Mesothelial cell of epicardium (in vitro differentiated cells): ENCODE data around the gene SYK. TPM values are rescaled to one million over a fixed set of nuclear protein-coding genes. Genes with fewer than 3 reads are reported as not detected.

ENCODE experiments used
- DNase-seq, 2 experiments: peaks; one replicate each; pipeline ENCODE4 v3.0.0; 2021; ENCODE audit warnings: low spot score in 2 of 2; ENCODE audit not compliant: unreplicated experiment in 2 of 2
- H3K27ac Mint-ChIP-seq: 2 replicates; pipeline ENCODE4 v1.8.0; 2021; ENCODE audit warnings: mixed read lengths
- H3K27me3 Mint-ChIP-seq: 2 replicates; pipeline ENCODE4 v1.8.0; 2021; ENCODE audit warnings: low read depth, mixed read lengths
- H3K36me3 Mint-ChIP-seq: 2 replicates; pipeline ENCODE4 v1.8.0; 2021; ENCODE audit warnings: mixed read lengths
- H3K4me1 Mint-ChIP-seq: 2 replicates; pipeline ENCODE4 v1.8.0; 2021; ENCODE audit warnings: mixed read lengths
- H3K4me3 Mint-ChIP-seq: 2 replicates; pipeline ENCODE4 v1.8.0; 2021; ENCODE audit warnings: mild to moderate bottlenecking, moderate library complexity, mixed read lengths
- H3K9me3 Mint-ChIP-seq: 2 replicates; pipeline ENCODE4 v1.8.0; 2021; ENCODE audit warnings: mixed read lengths
- total RNA-seq: library from RNA; stranded (reverse); gene quantifications from 3 replicates; pipeline ENCODE4 v1.2.1, GENCODE V29; 2021
- TF ChIP-seq, protein P1 (sequence below): fragments of 200-600 bp; sonication (generic); IDR thresholded peaks from one replicate; pipeline ENCODE4 v1.5.0; 2021; ENCODE audit warnings: antibody characterized with exemption; ENCODE audit not compliant: unreplicated experiment

The SYK gene
- total RNA-seq, 1 donor from 2014 or later = 3.8 TPM

DNA sequence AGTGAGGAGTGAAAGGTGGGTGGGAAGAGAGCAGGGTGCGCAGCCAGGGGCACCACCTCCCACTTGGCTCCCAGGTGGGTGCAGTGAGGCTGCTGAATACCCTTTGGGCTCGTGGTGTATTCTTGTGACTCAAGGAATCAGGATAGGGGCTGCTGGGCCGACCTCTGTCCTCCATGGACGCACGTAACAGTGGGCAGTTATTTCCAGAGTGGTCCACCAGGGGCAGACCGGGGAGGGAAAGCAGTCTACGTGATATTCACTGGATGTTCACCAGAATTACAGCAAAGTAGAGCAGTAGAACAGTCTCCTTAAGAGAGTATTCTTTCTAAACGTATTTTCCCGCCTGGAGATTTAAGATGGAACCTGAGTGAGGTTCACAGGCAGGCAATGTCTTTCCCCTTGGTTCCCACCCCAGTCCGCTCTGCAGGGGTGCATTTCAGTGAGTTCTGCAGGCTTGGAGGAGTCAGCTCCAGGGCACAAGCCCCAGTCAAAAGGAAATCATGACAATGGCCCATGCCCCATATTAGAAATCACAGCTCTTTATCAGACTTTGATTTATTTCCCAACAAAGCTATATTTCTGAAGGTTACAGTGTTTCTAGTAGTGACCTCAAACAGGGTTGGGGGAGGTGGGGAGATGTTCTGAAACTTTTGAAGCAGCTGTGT lies 88.7 kb downstream of the SYK start:
- Mint-ChIP-seq H3K4me3 (no peak overlapping the region), H3K4me1 (peaks cover 7% of the 10 kb centered on the region), H3K27ac (no peak overlapping the region), H3K9me3 (peaks cover 11% of the 10 kb centered on the region), H3K36me3 (peaks cover 3% of the 10 kb centered on the region), H3K27me3 (no peaks in the 10 kb centered on the region)
- TF ChIP-seq, protein P1, sequence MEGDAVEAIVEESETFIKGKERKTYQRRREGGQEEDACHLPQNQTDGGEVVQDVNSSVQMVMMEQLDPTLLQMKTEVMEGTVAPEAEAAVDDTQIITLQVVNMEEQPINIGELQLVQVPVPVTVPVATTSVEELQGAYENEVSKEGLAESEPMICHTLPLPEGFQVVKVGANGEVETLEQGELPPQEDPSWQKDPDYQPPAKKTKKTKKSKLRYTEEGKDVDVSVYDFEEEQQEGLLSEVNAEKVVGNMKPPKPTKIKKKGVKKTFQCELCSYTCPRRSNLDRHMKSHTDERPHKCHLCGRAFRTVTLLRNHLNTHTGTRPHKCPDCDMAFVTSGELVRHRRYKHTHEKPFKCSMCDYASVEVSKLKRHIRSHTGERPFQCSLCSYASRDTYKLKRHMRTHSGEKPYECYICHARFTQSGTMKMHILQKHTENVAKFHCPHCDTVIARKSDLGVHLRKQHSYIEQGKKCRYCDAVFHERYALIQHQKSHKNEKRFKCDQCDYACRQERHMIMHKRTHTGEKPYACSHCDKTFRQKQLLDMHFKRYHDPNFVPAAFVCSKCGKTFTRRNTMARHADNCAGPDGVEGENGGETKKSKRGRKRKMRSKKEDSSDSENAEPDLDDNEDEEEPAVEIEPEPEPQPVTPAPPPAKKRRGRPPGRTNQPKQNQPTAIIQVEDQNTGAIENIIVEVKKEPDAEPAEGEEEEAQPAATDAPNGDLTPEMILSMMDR = no peak
- DNase-seq = peak in 1 of 2 experiments; percentile 26

DNA sequence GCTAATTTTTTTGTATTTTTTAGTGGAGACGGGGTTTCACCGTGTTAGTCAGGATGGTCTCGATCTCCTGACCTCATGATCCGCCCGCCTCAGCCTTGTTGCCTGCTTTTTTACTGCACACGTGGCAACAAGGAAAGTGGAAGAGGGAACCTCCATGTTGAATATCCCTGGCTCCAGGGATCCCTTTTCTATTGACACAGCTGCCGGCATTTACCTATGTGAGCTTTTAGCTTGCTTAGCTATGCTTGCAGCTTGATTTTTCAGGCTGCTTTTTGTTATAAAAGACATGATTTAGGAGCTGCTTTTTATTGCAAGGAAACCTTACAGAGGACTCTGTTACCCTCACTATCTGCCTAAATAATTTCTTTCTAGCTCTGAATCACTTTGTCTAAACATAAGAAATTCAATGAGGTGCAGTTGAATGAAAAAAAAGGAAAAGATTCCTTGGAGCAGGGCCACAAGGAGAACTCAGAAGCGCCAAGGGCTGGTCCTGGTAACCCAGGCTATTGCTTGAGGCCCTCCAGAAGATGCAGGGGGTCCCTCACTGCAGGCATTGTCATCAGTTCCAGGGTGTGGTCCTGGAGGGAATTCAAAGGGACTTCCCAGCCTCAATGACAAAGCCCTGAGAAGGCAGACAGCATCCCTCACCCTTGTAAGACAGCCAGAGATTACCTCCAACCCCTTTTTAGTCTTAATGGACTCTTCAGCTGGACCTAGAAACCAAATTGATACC lies 89.9 kb downstream of the SYK start:
- Mint-ChIP-seq H3K9me3 (no peaks in the 10 kb centered on the region), H3K36me3 (no peaks in the 10 kb centered on the region), H3K27me3 (no peaks in the 10 kb centered on the region), H3K4me1 (peaks cover 7% of the 10 kb centered on the region), H3K27ac (no peak overlapping the region), H3K4me3 (no peak overlapping the region)
- peak in 1 of 2 experiments; percentile 34 for DNase-seq
- TF ChIP-seq, protein P1 = no peak

DNA sequence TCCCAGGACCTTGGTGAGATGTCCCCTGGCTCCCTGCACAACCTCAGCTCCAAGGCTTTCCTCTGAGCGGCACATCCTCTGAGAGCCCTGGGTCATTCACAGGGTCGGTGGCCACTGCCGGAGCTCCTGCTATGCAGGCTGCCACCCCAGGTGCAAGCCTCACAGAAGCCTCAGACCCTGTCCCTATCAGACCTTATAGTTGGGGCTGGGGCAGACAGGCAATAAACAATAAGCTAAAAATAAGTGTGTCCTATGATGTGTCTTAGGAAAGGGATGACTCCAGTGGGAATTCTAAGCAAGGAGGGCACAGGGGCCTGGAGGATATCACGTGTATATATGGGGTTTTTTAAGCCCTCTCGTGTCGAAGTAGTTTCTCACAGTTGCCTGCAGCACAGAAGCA lies 91.3 kb downstream of the SYK start:
- Mint-ChIP-seq H3K9me3 (no peaks in the 10 kb centered on the region), H3K4me3 (no peak overlapping the region), H3K4me1 (peaks cover 7% of the 10 kb centered on the region), H3K27ac (no peak overlapping the region), H3K27me3 (no peaks in the 10 kb centered on the region), H3K36me3 (no peaks in the 10 kb centered on the region)
- peak in 1 of 2 experiments; percentile 9 for DNase-seq
- TF ChIP-seq, protein P1 = no peak

DNA sequence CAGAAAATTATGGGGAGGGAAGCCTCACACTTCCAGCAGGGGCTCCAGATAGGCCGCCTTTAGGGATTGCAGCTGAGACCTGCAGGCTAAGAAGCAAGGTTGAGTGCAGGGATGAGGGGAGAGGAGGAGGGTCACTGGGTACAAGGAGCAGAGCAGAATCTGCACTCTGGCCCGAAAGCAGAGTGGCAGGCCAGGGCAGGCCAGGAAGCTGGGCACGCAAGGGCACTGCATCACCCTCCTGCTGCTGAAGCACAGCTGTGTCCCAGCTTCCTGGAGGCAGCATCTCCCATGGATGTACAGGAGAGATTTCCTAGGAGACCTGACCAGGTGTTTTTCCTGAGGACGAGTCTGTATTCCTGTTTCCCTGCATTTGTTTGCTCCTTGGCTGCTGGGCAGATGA lies 92.1 kb downstream of the SYK start:
- no peak overlapping the region for H3K27ac Mint-ChIP-seq
- H3K4me3 Mint-ChIP-seq = no peak overlapping the region
- no peaks in the 10 kb centered on the region for H3K36me3 Mint-ChIP-seq
- H3K27me3 Mint-ChIP-seq = no peaks in the 10 kb centered on the region
- DNase-seq = peak in 1 of 2 experiments; percentile 19
- H3K4me1 Mint-ChIP-seq = peaks cover 7% of the 10 kb centered on the region
- TF ChIP-seq, protein P1 = no peak
- no peaks in the 10 kb centered on the region for H3K9me3 Mint-ChIP-seq

DNA sequence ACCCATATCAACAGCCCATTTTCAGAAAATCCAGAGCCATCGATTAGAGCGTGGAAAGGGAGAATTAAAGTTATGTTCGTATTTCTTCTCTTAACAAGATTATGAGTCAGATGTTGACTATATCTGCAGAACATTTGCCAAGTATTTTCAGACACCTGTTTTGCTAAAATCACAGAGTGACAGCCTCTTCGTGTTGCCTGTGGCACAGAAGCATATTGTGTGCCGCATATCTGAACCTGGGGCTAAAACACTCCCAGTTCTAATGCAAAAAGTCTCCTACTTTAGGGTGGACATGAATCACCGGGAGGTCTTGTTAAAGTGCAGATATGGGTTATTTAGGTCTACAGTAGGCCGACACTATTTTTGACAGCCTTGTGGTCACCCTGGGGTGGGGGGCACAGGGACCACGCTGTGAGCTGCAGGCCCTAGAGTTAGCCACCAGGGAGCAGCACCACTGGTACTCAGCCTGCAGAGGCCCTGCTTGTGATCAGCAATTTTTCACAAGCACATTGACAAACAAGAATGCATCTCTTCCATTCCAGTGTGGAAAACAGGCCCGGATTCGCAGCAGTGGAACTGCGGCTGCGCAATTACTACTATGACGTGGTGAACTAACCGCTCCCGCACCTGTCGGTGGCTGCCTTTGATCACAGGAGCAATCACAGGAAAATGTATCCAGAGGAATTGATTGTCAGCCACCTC lies 93.5 kb downstream of the SYK start:
- no peaks in the 10 kb centered on the region for H3K27me3 Mint-ChIP-seq
- no peak overlapping the region for H3K27ac Mint-ChIP-seq
- TF ChIP-seq, protein P1 = peak; percentile 50
- peaks cover 7% of the 10 kb centered on the region for H3K4me1 Mint-ChIP-seq
- no peak overlapping the region for H3K4me3 Mint-ChIP-seq
- no peak for DNase-seq
- no peaks in the 10 kb centered on the region for H3K36me3 Mint-ChIP-seq
- H3K9me3 Mint-ChIP-seq = no peaks in the 10 kb centered on the region
